HCT116 (cell line): Measurements from ENCODE around the gene SKA1. TPM values are rescaled to one million over a fixed set of nuclear protein-coding genes. Genes with fewer than 3 reads are reported as not detected.

Experiments
- ATAC-seq: fragments of 200-7000 bp; cut with Tn5 transposase; 2 replicates; pipeline ENCODE4 v1.9.1; 2020; ENCODE audit warnings: mild to moderate bottlenecking, moderate library complexity
- BruUV-seq: library from RNA; stranded (reverse); fragments of 400-500 nt; replicated peaks from 2 replicates; lab custom pipeline; 2021; lab: Mats Ljungman, UMichigan
- CTCF ChIA-PET: fragments of 300-600 bp; sonication (Branson Sonifier 250); formaldehyde crosslinking; loops from one replicate; lab custom pipeline; 2021; ENCODE audit warnings: antibody characterized with exemption; lab: Charles Lee
- POLR2A ChIA-PET: fragments of 300-600, 350-600 bp; sonication (Branson Sonifier 250); formaldehyde crosslinking; loops from one replicate; lab custom pipeline; 2021; ENCODE audit warnings: antibody characterized with exemption; lab: Charles Lee
- RAD21 ChIA-PET, 2 experiments: fragments of 300-600 bp; sonication (Branson Sonifier 250); formaldehyde crosslinking; loops; one replicate each; lab custom pipeline; 2023; ENCODE audit warnings: low total read pairs in 2 of 2; ENCODE audit not compliant: uncharacterized antibody in 2 of 2, unreplicated experiment in 2 of 2, low non-redundant PET in 1 of 2; lab: Charles Lee
- DNase-seq: peaks from one replicate; pipeline ENCODE4 v3.0.0-alpha.2; 2010; ENCODE audit warnings: low read depth, low spot score
- H2AFZ ChIP-seq: fragments of 200-600 bp; shearing (Covaris generic), sonication (generic); 2 replicates; pipeline ENCODE4 v1.6.1; 2017; ENCODE audit warnings: low read depth, mixed run types, mixed read lengths, antibody characterized with exemption, low read length; ENCODE audit not compliant: poor library complexity, severe bottlenecking
- H3K27ac ChIP-seq: 2 replicates; pipeline ENCODE4 v1.5.1; 2012; ENCODE audit warnings: low read depth, low read length
- H3K27me3 ChIP-seq: fragments of 200-600 bp; sonication (generic); 2 replicates; pipeline ENCODE4 v1.6.1; 2016; ENCODE audit warnings: mixed run types, low read length, mixed read lengths; ENCODE audit not compliant: insufficient read depth
- H3K36me3 ChIP-seq, 2 experiments: fragments of 200-500 bp in 1 of 2; fragments of 200-600 bp in 1 of 2; sonication (Bioruptor generic) in 1 of 2; sonication (generic) in 1 of 2; 2 replicates each; pipeline versions ENCODE4 v1.5.1 to v1.6.1; 2014 to 2016; ENCODE audit warnings: low read length in 2 of 2, inconsistent platforms in 1 of 2, mixed read lengths in 1 of 2, mixed run types in 1 of 2; ENCODE audit not compliant: insufficient read depth in 2 of 2, control insufficient read depth in 1 of 2
- H3K4me1 ChIP-seq, 2 experiments: fragments of 200-600 bp in 1 of 2; sonication (generic) in 1 of 2; 2 replicates each; pipeline versions ENCODE4 v1.5.1 to v1.6.1; 2012 to 2017; ENCODE audit warnings: low read length in 2 of 2, inconsistent platforms in 1 of 2, mild to moderate bottlenecking in 1 of 2, mixed read lengths in 1 of 2, mixed run types in 1 of 2, moderate library complexity in 1 of 2; ENCODE audit not compliant: insufficient read depth in 2 of 2, control insufficient read depth in 1 of 2
- H3K4me2 ChIP-seq: fragments of 200-600 bp; sonication (generic); 2 replicates; pipeline ENCODE4 v1.6.1; 2017; ENCODE audit warnings: mixed run types, low read length, mixed read lengths
- H3K4me3 ChIP-seq, 2 experiments: fragments of 200-600 bp in 1 of 2; sonication (generic) in 1 of 2; replicated peaks in 1 of 2; 2 replicates each; pipeline ENCODE4 v1.5.1; 2011 to 2016; ENCODE audit warnings: low read length in 2 of 2, control low read depth in 1 of 2, low read depth in 1 of 2, mild to moderate bottlenecking in 1 of 2, mixed read lengths in 1 of 2, mixed run types in 1 of 2
- H3K79me2 ChIP-seq: fragments of 200-600 bp; sonication (generic); 2 replicates; pipeline ENCODE4 v1.6.1; 2017; ENCODE audit warnings: mild to moderate bottlenecking, mixed run types, low read length, moderate library complexity, mixed read lengths; ENCODE audit not compliant: insufficient read depth
- H3K9ac ChIP-seq: fragments of 200-600 bp; sonication (generic); 2 replicates; pipeline ENCODE4 v1.6.1; 2016; ENCODE audit warnings: low read length, mixed read lengths
- H3K9me2 ChIP-seq: fragments of 200-600 bp; sonication (generic), shearing (Covaris generic); 2 replicates; pipeline ENCODE4 v1.6.1; 2017; ENCODE audit warnings: mixed run types, mild to moderate bottlenecking, moderate library complexity; ENCODE audit not compliant: insufficient read depth
- H3K9me3 ChIP-seq, 2 experiments: fragments of 200-500 bp in 1 of 2; fragments of 200-600 bp in 1 of 2; sonication (Bioruptor generic) in 1 of 2; sonication (generic) in 1 of 2; 2 replicates each; pipeline ENCODE4 v1.6.1; 2014 to 2017; ENCODE audit warnings: low read length in 2 of 2, mixed read lengths in 2 of 2, inconsistent platforms in 1 of 2, low read depth in 1 of 2, mild to moderate bottlenecking in 1 of 2, mixed run types in 1 of 2, moderate library complexity in 1 of 2; ENCODE audit not compliant: control insufficient read depth in 1 of 2, insufficient read depth in 1 of 2
- H4K20me1 ChIP-seq: fragments of 200-600 bp; sonication (generic), shearing (Covaris generic); 2 replicates; pipeline ENCODE4 v1.6.1; 2017; ENCODE audit warnings: mixed run types, mild to moderate bottlenecking, moderate library complexity; ENCODE audit not compliant: insufficient read depth
- EGR1 ChIP-seq: IDR thresholded peaks from 2 replicates; pipeline ENCODE4 v1.6.1; 2012; ENCODE audit warnings: low read depth
- EZH2phosphoT487 ChIP-seq: fragments of 200-600 bp; IDR thresholded peaks from 2 replicates; pipeline ENCODE4 v1.6.1; 2018; ENCODE audit warnings: antibody characterized with exemption, borderline replicate concordance
- FOSL1 ChIP-seq: IDR thresholded peaks from 2 replicates; pipeline ENCODE4 v1.6.1; 2012; ENCODE audit warnings: low read depth
- MAX ChIP-seq: IDR thresholded peaks from 2 replicates; pipeline ENCODE4 v1.6.1; 2012
- POLR2AphosphoS5 ChIP-seq: IDR thresholded peaks from 2 replicates; pipeline ENCODE4 v1.6.1; 2011; ENCODE audit warnings: mild to moderate bottlenecking, low read depth, low read length, moderate library complexity
- REST ChIP-seq: IDR thresholded peaks from 2 replicates; pipeline ENCODE4 v1.6.1; 2012; ENCODE audit warnings: low read depth
- SP1 ChIP-seq: IDR thresholded peaks from 2 replicates; pipeline ENCODE4 v1.6.1; 2012; ENCODE audit warnings: low read depth
- SRF ChIP-seq: IDR thresholded peaks from 2 replicates; pipeline ENCODE4 v1.6.1; 2012; ENCODE audit warnings: low read depth
- TCF7L2 ChIP-seq: IDR thresholded peaks from 2 replicates; pipeline ENCODE4 v1.7.0; 2011; ENCODE audit warnings: borderline replicate concordance, inconsistent platforms; ENCODE audit not compliant: insufficient read depth, insufficient read length; ENCODE audit errors: extremely low read depth
- YY1 ChIP-seq: IDR thresholded peaks from 2 replicates; pipeline ENCODE4 v1.6.1; 2011; ENCODE audit warnings: low read length, low read depth, moderate library complexity, mild to moderate bottlenecking; ENCODE audit not compliant: insufficient replicate concordance; ENCODE audit errors: extremely low read depth
- ZBTB33 ChIP-seq: IDR thresholded peaks from 2 replicates; pipeline ENCODE4 v1.6.1; 2011; ENCODE audit warnings: mild to moderate bottlenecking, low read length, moderate library complexity; ENCODE audit not compliant: insufficient replicate concordance; ENCODE audit errors: extremely low read depth
- ZNF274 ChIP-seq: fragments of 200-500 bp; sonication (Bioruptor generic); IDR thresholded peaks from 2 replicates; pipeline ENCODE4 v1.6.1; 2014; ENCODE audit warnings: mild to moderate bottlenecking, low read depth, low read length, inconsistent platforms
- intact Hi-C: fragments of 100-400 bp; cut with micrococcal nuclease; formaldehyde crosslinking; loops from 2 replicates; pipeline ENCODE4 v1.10.0; 2022
- total RNA-seq: library from RNA; stranded (reverse); gene quantifications from one replicate; pipeline ENCODE4 v1.2.1, GENCODE V29; 2021; ENCODE audit not compliant: unreplicated experiment

The SKA1 gene
- total RNA-seq, 1 experiment from 2014 or later = 34.5 TPM

GRCh38 chr18:50377061-50377798 lies 2.4 kb downstream of the SKA1 start:
- peaks cover 0 to 23% of the 10 kb centered on the region in 2 experiments; a peak in 2 of 4 replicates for H3K4me1 ChIP-seq
- BruUV-seq = no TSS peak
- H3K27ac ChIP-seq = no peak overlapping the region
- ChIA-PET RAD21 (no interaction called here), CTCF (no interaction called here), POLR2A (no interaction called here)
- TF ChIP-seq EZH2phosphoT487 (no peak), MAX (no peak), SRF (no peak), ZNF274 (no peak), REST (no peak), SP1 (no peak), YY1 (no peak), EGR1 (no peak), POLR2AphosphoS5 (no peak), ZBTB33 (no peak), FOSL1 (no peak), TCF7L2 (no peak)
- H3K9me3 ChIP-seq = no peaks in the 10 kb centered on the region
- H3K4me3 ChIP-seq = no peak overlapping the region
- H3K79me2 ChIP-seq = peaks cover 24% of the 10 kb centered on the region
- ATAC-seq (no peak), DNase-seq (no peak)
- H2AFZ ChIP-seq = no peak overlapping the region
- H3K27me3 ChIP-seq = no peaks in the 10 kb centered on the region
- H3K36me3 ChIP-seq = peaks cover 3 to 6% of the 10 kb centered on the region in 2 experiments; a peak in 2 of 4 replicates
- no peak overlapping the region for H3K4me2 ChIP-seq
- intact Hi-C loops = no loop called here
- H4K20me1 ChIP-seq = no peaks in the 10 kb centered on the region
- no peaks in the 10 kb centered on the region for H3K9me2 ChIP-seq
- no peak overlapping the region for H3K9ac ChIP-seq
